ENCODE data around the gene WFS1. TPM values are rescaled to one million over a fixed set of nuclear protein-coding genes. Genes with fewer than 3 reads are reported as not detected.

Gene WFS1
- 10 to 100 TPM; 35.9 to 91.3 (median 38.2) TPM for total RNA-seq

GRCh38 chr4:6269616-6270511, at the start of gene WFS1:
WFS1 (plus strand) TSS chr4:6269850; CDS start chr4:6277456, 7,606 bp downstream.
- no peak for TF ChIP-seq CTCF (IDR thresholded peaks at IDR 0.05)
- DNase-seq (ENCODE audit: low spot score) = peak; percentile 92
- ATAC-seq (ENCODE audit: low FRiP score) = peak; percentile 99

GRCh38 chr4:6221301-6221850, 48.3 kb upstream of the WFS1 start:
- no peak for TF ChIP-seq CTCF (IDR thresholded peaks at IDR 0.05)
- DNase-seq (ENCODE audit: low spot score) (no peak), ATAC-seq (ENCODE audit: low FRiP score) (no peak)

GRCh38 chr4:6221851-6222760, 47.5 kb upstream of the WFS1 start:
- no peak for DNase-seq (ENCODE audit: low spot score)
- ATAC-seq (ENCODE audit: low FRiP score) = peak; percentile 59
- TF ChIP-seq CTCF (IDR thresholded peaks at IDR 0.05) = no peak

- DNase-seq (ENCODE audit: low spot score) (no peak), ATAC-seq (ENCODE audit: low FRiP score) (no peak)
- no peak for TF ChIP-seq CTCF (IDR thresholded peaks at IDR 0.05)
These were observed 46.8 kb upstream of the WFS1 start for GRCh38 chr4:6222761-6223292.

- TF ChIP-seq CTCF (IDR thresholded peaks at IDR 0.05) = no peak
- ATAC-seq (ENCODE audit: low FRiP score) (no peak), DNase-seq (ENCODE audit: low spot score) (no peak)
These were observed 44.9 kb upstream of the WFS1 start for GRCh38 chr4:6224735-6225134.

- ATAC-seq (ENCODE audit: low FRiP score) (no peak), DNase-seq (ENCODE audit: low spot score) (no peak)
- no peak for TF ChIP-seq CTCF (IDR thresholded peaks at IDR 0.05)
These were observed 44.2 kb upstream of the WFS1 start for GRCh38 chr4:6225469-6225868.

Data from omental fat pad (tissue), 4 donors.